ENCODE data around the gene DGKB. TPM values are rescaled to one million over a fixed set of nuclear protein-coding genes. Genes with fewer than 3 reads are reported as not detected.

Gene DGKB
- total RNA-seq, 1 donor from 2014 or later = not detected

DNA sequence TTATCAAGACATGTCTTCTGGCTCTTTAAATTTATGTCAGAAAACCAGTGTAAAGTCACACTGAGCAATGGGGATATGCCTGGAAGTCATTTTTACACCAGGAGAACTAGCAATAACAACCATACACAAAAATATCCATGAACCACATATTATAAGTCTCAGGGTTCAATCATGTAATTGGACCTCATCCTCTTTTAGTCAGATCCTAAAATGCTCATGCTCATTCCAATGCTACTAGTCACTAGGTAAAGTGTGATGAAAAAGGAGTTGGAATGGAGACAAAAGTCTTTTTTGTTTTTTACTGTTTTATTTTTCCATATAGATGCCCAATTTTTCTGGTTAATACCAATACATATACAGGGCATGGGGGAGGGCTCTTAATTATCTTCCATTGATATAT is 306.1 kb downstream of the DGKB start:
- DNase-seq (ENCODE audit: low read depth, low spot score) = no peak

DNA sequence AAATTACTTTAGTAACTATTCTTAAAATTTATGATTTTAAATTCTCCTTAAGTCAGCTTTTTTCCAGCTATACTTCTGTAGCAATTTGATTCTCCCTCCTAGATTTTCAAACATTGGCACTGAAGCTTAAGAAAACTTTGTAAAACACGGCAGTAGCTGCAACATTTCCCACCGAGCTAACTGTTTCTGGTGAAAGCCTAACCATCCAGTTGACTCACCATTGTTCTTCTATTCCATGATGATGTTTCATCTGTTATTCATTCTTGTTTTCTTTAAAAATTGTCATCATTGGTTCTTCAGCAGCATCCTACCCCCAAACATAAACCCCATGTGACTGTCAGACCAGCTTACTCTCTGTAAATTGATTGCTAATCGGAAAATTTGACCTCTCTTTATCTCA is 312.3 kb downstream of the DGKB start:
- DNase-seq (ENCODE audit: low read depth, low spot score) = no peak

DNA sequence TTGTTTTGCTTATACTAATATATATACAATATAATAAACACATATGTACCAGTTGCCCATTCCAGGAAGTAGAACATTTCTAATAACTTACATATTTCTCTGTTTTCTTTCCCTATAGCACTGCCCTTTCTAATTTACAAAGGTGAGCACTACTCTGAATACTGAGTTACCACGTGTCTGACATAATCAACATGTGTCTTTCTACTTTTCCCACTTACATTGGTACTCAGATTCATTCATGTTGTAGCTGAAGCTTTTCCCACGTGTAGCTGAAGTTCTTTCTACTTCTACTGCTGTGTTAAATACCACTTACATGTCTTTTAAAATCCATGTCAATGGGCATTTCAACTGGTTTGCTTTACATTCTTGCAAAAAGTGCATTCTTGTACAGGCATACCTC is 317.3 kb downstream of the DGKB start:
- no peak for DNase-seq (ENCODE audit: low read depth, low spot score)

DNA sequence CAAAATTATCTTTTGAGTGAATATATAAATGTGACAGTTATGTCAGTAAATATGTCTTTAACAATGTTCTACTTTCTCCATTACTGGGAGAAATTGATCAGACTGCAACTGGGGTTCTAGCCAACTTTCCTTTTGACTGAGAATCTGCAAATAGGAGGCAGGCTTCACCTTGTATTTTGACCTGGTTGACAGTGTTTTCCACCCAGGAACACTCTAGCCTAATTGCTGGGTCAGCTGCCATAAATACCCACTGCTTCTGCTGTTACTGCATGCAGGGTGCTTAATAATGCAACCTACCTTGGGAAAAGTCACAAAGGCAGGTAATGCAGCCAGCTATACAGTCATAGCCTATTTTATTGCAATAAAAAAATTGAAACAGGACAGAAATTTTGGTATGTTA is 319.0 kb downstream of the DGKB start:
- no peak for DNase-seq (ENCODE audit: low read depth, low spot score)

DNA sequence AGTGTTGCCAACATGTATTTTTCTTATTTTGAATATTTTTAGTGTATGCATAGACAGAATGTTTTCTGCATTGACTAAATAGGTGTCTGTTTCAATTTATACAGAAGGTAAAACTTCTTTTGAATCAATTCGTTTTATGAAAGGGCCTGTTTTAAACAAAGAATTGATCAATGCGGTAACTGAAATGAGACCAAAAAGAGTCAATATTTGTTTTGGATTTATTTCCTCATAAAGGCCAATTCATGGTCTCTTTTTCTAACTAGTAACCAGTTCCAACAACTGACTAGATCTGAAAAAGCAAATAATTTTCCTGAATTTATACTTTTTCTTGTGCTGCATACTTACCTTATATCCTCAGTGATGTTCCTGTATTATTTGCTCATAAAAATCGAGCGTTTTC is 320.5 kb downstream of the DGKB start:
- DNase-seq (ENCODE audit: low read depth, low spot score) = no peak

DNA sequence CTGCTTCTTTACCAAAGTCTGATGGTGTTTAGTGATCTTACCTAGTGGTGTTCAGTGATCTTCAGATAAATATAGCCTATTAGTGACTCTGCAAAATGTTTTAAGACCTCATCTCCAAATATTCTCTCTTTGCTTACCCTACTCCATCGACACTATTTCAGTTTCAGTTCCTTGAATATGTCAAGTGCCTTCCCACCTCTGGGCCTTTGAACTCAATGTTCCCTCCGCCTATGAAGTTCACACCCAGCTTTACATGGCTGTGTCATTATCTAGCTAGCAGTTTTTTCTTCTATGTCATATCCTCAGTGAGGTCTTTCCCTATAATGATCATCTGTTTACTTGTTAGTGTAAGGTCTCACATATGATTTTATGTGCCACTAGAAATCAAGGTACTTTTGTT is 322.6 kb downstream of the DGKB start:
- DNase-seq (ENCODE audit: low read depth, low spot score) = no peak

DNA sequence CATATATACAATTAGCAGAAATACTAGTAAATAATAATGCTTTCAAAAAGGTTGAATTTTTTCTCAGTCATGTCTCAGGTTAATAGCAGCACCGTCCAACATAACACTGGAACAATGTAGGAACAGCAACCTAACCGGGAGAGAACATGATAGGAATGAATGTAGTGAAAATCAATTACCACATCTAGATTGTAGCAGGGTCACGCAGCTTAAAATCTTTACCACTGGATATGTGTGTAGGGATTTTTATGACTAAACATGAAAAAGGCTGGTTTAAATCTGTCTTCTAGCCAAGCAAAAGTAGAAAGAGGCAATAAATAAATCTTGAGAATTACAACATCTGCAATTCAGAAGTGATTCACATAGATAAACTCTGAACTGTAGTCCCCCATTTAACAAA is 326.0 kb downstream of the DGKB start:
- no peak for DNase-seq (ENCODE audit: low read depth, low spot score)

DNA sequence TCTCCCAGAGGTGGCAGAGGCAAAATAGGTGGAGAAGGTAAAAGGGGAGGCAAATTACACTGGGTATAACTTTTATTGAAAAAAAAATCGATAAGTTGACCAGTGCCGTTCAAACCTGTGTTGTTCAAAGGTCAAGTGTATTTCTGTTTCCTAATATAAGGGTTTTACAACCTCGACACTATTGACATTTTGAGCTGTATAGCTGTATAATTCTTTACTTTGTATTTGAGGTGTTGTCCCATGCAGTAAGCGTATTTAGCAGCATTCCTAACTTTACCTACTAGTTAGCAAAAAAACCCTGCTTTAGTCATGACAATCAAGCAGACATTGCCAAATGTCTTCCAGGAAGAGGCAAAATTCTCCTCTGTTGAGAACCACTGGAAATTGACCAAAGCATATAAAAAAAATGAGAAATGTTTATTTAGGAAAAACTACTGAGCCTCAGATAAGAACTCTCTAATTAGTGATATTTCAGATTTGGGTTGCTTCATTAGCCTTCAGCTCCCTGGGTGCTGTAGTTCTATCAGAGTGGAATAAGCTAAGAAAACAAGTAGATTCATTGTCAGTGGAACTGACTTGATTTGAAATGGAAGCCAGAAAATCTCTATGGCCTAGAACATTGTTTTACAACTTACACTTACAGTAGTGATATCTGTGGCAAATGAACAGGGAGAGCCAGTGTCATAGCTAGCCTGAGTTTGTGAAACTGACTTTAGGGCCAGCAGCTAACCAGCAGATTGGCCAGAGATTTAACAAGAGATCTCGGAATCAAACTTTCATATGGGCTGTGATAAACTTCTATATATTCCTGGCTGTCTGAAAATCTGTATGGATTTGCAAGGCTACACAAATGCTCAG is 331.6 kb downstream of the DGKB start:
- DNase-seq (ENCODE audit: low read depth, low spot score) = no peak

DNA sequence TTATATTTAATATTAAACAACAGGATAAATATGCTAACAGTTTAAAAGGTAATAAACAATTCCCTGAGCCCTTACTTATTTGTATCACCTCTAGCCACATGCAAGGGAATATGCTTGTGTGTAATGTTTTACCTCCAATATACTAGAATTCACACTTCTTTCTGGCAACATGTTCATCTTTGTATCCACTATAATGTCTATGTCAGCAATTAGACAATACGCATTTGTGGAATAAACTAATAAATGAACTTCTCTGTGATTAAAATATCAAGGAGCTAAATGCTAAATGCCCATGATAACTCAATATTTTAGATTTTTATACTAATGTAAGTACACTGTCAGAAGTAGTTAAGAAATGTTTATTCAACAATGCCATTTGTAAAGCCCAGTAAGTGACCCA is 350.5 kb downstream of the DGKB start:
- DNase-seq (ENCODE audit: low read depth, low spot score) = no peak

DNA sequence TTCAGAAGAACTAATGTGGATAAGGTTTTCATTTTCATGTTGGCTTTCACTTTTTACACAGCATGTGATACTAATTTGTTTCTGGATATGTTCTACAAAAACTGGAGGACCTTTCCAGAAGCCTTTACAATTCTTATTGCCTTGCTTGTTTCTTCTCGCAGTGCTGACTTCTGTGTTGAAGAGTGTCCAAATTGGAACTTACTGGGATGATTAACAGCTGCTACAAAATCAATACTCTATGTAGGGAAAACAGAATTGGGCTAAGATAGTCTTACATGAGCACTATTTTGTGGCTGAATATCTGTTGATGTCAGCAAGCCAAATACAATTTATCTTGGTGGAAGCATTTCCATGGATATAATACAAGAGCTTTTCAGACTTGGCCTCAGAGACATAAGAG is 351.2 kb downstream of the DGKB start:
- DNase-seq (ENCODE audit: low read depth, low spot score) = no peak

DNA sequence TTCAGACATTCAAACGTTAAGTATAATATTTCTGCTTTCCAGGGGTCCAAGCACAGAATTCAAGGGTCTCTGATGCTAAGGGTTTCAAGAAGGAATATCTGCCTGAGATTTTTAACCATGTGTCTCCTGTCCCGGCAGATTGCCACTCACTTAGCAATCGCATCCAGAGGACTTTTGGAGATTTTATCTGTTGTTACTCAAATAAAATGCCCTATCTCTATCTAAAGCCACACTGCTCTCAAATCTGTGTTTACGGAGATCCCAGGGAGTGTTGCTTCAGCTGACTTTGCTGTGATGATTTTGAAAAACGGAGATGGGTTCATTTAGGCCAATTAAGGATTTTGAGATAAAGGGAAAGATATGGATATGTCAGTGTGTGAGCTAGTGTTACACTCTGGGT is 359.9 kb downstream of the DGKB start:
- no peak for DNase-seq (ENCODE audit: low read depth, low spot score)

DNA sequence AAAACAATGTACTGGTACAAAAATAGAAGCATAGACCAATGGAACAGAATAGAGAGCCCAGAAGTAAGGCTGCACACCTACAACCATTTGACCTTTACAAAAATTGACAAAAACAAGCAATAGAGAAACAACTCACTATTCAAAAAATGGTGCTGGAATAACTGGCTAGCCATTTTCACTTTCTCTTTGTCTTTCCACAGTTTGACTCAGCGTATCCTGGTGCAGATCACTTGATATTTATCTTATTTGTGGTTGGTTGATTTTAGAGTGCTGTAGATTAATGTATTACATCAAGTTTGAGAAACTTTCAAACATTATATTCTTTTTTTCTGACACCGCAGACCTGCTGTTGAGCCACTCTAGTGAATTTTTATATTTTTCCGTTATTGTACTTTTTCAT is 381.4 kb downstream of the DGKB start:
- DNase-seq (ENCODE audit: low read depth, low spot score) = no peak

DNA sequence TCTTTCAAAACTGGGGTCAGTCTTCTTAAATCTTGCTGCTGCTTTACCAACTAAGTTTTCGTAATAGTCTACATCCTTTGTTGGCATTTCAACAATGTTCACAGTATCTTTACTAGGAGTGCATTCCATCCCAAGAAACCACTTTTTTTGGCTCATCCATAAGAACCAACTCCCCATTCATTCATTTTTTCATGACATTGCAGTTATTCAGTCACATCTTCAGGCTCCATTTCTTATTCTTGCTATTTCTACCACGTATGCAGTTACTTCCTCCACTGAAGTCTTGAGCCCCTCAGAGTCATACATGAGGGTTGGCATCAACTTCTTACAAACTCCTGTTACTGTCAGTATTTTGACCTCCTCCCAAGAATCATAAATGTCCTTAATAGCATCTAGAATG is 392.3 kb downstream of the DGKB start:
- DNase-seq (ENCODE audit: low read depth, low spot score) = no peak

DNA sequence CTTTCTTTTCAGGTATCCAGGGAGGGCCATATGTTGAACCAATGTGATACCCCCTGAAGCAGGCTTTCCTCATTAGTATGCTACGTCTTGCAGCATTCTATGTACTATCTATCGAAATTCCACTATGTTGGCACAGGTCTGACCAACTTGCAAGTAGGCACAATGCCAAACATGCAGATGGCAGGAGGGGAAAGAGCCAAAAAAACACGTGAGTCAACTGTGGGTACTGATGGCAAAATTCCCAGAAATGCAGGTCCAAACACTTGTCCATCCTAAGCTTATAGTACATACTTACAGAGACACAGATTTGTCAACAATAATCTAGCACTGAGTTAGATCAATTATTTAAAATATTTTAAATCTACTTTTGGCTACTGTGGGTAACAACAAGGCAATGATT is 394.9 kb downstream of the DGKB start:
- DNase-seq (ENCODE audit: low read depth, low spot score) = no peak

DNA sequence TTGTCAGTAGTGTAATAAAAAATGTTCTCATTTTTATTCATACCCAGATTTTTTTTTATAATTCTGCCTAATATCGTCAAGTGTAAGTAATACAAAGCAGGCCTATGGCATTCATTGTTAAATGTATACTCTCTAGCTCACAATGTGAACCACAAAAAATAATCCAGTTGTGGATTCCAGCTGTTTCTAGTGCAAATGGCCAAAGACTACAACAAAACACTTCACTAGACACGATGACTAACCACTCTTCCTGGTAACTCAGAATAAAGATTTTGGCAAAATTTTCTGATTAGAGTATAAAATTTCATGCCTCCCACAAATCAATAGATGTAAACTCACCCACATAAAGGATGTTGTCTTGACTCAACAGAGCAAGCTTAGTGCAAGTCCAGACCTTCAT is 396.6 kb downstream of the DGKB start:
- DNase-seq (ENCODE audit: low read depth, low spot score) = no peak

DNA sequence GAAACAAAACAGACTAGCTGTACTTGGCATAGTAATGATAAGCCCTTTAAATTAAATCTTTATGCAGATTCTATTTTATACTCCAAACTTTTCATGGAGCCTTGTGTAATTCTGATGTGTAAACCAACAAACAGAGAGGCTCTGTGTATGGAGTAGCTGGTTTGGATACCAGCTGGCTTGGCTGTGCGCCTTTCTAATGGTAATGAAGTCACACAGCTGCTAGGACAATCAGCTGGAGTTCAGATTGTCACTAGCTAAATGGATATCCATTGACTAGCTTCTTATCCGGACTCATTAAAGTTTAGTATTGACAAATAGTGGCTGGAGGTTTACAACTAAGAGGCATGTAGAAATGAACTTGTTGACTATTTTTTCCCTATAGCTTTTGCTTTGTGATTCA is 398.4 kb downstream of the DGKB start:
- DNase-seq (ENCODE audit: low read depth, low spot score) = no peak

DNA sequence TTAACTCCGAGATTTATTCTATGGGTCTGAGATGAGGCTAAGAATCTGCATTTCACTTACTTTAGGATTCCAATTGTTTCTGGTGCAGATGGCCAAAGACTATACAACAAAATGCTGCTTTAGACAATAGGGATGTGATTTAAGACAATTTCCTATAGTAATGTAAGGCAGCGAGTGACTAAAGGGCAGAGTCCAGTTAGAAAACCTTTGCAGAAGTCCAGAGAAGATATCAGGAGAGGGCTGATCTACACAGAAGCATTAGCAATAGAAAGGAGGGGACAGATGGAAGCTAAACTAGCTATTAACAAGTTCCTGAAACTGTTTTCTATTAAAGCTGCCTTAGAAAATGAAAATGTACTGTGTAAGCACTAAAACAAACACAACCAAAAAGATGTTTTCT is 398.9 kb downstream of the DGKB start:
- DNase-seq (ENCODE audit: low read depth, low spot score) = no peak

DNA sequence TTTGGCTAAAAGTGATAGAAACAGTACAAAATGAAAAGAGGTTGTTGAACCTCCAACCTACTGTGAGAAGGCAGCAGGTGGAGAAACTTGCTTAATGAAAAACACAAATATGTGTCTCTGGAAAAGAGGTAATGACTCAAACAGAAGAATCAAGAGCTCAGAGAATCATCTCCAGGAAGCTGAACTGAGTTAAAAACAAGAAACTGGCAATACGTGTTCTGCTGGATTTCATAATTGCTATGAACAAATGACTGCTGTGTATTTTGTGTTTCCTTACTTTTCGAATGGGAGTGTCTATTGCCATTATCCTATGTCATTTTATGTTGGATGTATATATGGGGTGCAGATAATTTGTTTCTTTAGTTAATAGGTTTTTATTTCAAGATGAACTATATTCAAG is 401.1 kb downstream of the DGKB start:
- DNase-seq (ENCODE audit: low read depth, low spot score) = no peak

DNA sequence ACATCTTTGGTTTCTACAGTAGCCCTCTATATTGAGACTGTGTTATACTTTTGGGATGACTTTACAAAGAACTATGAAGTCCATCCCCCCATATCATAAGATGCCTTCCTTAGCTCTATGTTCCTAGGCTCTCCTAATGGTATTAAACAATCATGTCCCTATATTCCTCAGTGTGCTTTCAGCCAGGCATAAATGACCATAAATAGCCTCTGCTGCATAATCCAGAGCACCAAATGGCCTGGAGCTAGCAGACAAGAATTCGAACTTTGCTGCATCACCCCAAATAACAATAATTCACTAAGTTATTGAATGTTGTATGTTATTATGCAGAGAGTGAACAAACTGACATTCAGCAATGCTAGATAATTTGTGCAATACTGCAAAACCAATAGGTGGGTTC is 405.2 kb downstream of the DGKB start:
- DNase-seq (ENCODE audit: low read depth, low spot score) = no peak

DNA sequence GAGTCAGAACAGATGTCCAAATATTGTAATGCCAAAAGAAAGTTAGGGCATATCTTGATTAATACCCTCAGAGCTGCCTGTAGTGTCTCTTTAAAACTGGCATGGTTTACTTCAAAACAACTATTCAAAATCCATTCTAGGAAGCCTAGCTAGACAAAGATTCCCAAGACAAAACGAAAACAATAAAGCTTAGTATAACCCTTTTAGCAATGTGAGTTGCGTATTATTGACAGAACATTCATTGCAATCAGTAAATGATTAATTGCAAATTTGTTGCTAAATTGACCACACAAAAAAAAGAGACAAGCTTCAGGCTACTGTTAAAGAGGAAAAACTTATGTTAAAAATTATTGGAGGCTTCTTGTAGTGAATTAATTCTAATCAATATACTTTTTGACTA is 406.9 kb downstream of the DGKB start:
- DNase-seq (ENCODE audit: low read depth, low spot score) = no peak

DNA sequence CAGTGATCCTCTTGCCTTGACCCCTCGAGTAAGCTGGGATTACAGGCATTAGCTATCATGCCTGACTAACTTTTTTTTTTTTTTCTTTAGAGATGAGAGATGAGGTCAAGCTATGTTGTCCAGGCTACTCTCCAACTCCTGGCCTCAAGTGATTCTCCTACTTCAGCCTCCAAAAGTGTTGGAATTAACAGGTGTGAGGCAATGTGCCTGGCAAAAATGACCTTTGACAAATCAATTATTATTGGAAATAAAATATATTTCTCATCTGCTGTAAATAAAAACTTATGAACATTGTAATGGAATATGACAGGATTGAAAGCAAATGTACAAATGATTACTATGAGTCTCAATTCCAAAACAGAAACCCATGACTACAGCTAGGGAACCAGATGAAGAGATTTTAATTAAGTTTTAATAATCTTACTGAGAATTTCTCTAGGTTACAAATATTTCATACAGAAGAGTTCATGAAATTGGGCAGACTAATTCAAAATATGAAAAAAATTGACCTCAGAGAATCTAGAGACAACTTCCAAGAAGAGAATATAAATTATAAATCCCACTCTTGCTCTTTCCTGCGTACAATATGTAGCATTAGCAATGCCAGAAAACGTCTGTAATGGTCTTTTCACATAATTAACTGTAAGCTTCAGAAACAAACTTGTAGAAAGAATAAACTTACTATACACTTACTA is 414.7 kb downstream of the DGKB start:
- no peak for DNase-seq (ENCODE audit: low read depth, low spot score)

DNA sequence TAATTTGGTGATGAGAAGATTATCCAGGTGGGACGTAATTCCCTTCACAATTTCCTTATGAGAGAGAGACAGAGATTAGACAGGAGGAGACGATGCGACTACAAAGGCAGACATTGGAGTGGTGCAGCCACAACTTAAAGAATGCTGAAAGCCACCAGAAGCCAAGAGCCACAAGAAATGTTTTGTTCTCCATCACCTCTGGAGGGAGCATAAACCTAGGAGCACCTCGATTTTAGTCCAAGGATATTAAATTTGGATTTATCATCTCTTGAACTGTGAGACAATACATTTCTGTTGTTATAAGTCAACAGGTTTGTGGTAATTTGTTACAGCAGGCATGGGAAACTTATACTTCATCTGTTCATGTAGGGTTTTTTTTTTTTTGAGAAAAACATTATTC is 418.9 kb downstream of the DGKB start:
- DNase-seq (ENCODE audit: low read depth, low spot score) = no peak

DNA sequence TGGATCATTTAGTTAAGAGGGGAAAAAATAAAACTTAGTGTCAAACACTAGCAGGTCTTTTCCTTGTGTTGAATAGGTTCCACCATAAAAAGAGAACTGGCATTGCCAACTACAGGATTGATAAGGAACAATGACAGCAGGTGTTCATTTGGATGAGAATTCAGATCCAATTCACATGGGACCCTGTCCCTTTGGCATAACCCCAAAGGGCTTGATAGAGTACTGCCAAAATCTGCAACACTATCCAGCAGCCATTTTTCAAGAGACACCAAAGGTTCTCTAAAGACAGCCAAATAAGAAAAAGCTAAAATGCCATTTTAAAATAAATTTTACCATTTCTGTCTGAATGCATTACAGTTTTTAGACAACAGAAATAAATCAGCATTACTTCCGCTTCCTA is 422.3 kb downstream of the DGKB start:
- no peak for DNase-seq (ENCODE audit: low read depth, low spot score)
